ENCODE data around the gene VIL1. TPM values are rescaled to one million over a fixed set of nuclear protein-coding genes. Genes with fewer than 3 reads are reported as not detected.
A peak's percentile ranks its signal among the peaks of the same experiment; 100 is the strongest.

Gene VIL1
- total and polyA plus RNA-seq, 2 of the 13 experiments (the other 11 are each of a cell fraction or from before 2014, with no cell fraction given), result 287 to 301 TPM

GRCh38 chr2:218406209-218406948 is 12.5 kb upstream of the VIL1 start (continued):
- TF ChIP-seq DMTF1 (CRISPR knock-in tag; IDR thresholded peaks at IDR 0.05), result no peak
- TF ChIP-seq ZNF546 (CRISPR knock-in tag; conservative IDR thresholded peaks at IDR 0.05), result no peak
- no peak for TF ChIP-seq ZBTB14 (CRISPR knock-in tag; IDR thresholded peaks at IDR 0.05)
- peak; percentile 90 for TF ChIP-seq FIP1L1 (IDR thresholded peaks at IDR 0.05; ENCODE audit: borderline replicate concordance, insufficient read depth, low read depth, low read length)
- TF ChIP-seq HNRNPH1 (optimal IDR thresholded peaks at IDR 0.05; ENCODE audit: low read depth, low read length), result no peak
- TF ChIP-seq ZNF768 (CRISPR knock-in tag; IDR thresholded peaks at IDR 0.05), result peak; percentile 76; the same call in 1 of the 2 replicates
- peak; percentile 55; the same call in 1 of the 2 replicates for TF ChIP-seq FOXA3 (CRISPR knock-in tag; IDR thresholded peaks at IDR 0.05)
- peak; percentile 80 for TF ChIP-seq THAP11 (CRISPR knock-in tag; IDR thresholded peaks at IDR 0.05)
- TF ChIP-seq ZNF256 (CRISPR knock-in tag; conservative IDR thresholded peaks at IDR 0.05), result peak; percentile 84; the same call in 1 of the 2 replicates
- TF ChIP-seq HMGXB4 (CRISPR knock-in tag; IDR thresholded peaks at IDR 0.05; ENCODE audit: borderline replicate concordance in 1 of 2, low read depth in 1 of 2), result peak; percentile 87 to 93
- TF ChIP-seq CREB3 (CRISPR knock-in tag; IDR thresholded peaks at IDR 0.05), result no peak
- TF ChIP-seq ZNF331 (CRISPR knock-in tag; IDR thresholded peaks at IDR 0.05), result peak; percentile 39; the same call in 1 of the 2 replicates
- TF ChIP-seq SRY (CRISPR knock-in tag; IDR thresholded peaks at IDR 0.05), result 0 out of 2 replicates have a peak, but pooled peaks have one; percentile 45
- peak; percentile 77; the same call in 1 of the 2 replicates for TF ChIP-seq ELF3 (CRISPR knock-in tag; IDR thresholded peaks at IDR 0.05)
- 0 out of 2 replicates have a peak, but pooled peaks have one; percentile 46 for TF ChIP-seq SNAPC4 (CRISPR knock-in tag; IDR thresholded peaks at IDR 0.05)
- TF ChIP-seq TBX2 (CRISPR knock-in tag; IDR thresholded peaks at IDR 0.05; ENCODE audit: borderline replicate concordance), result peak; percentile 44; the same call in 1 of the 2 replicates
- peak; percentile 91; the same call in 1 of the 2 replicates for TF ChIP-seq ZNF557 (CRISPR knock-in tag; IDR thresholded peaks at IDR 0.05)

Measured in HepG2 (cell line).